ENCODE measurements around the gene RNF181. TPM values are rescaled to one million over a fixed set of nuclear protein-coding genes. Genes with fewer than 3 reads are reported as not detected.

Gene RNF181
- polyA plus RNA-seq, 1 donor (not counting 4 experiments of a cell fraction or from before 2014, with no cell fraction given) = 264 TPM

DNA sequence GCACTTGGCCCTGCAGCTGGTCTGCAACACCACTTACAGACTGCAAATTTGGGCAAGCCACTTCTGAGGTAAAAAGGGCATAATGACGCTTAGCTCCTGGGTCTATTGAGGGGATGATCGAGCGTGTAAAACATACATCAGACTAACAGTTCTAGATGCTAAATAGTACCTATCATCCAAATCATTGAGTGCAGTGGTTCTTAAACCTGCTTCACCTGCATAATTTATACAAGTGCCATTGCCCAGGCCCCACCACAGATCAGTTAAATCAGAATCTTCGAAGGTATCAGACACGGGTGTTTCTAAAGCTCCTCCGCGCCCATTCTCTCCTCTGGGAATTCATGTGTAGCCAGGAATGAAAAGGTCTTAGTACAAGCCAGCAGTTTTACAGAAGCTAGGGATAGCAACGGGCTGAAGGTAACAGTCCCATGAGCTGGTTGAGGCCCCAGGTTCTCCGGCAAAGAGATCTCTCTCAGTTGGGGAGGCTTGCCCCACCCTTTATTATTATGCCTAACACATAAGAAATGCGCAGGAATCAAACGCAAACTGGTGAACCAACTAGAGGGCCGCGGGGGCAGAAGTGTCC lies 737 bp upstream of the RNF181 start:
- peak overlapping the region; percentile 89 for H3K9ac ChIP-seq (ENCODE audit: control insufficient read depth, extremely low read depth, insufficient read depth, low read length)
- H3K4me3 ChIP-seq (ENCODE audit: control insufficient read depth in 2 of 3, extremely low read depth in 1 of 3, insufficient read depth in 2 of 3, low read depth in 1 of 3, low read length in 3 of 3) = peak overlapping the region; percentile 85 to 98 (median 87)
- H3K27me3 ChIP-seq (ENCODE audit: control insufficient read depth, extremely low read depth, insufficient read depth, low read length) = no peaks in the 10 kb centered on the region
- H4K20me1 ChIP-seq (ENCODE audit: control insufficient read depth, extremely low read depth, insufficient read depth, low read length) = no peaks in the 10 kb centered on the region
- FAIRE-seq (no peak), DNase-seq (ENCODE audit: low read depth, low spot score) (no peak)
- no peaks in the 10 kb centered on the region for H3K9me1 ChIP-seq (ENCODE audit: control insufficient read depth, extremely low read depth, insufficient read depth, low read length)
- H2AFZ ChIP-seq (ENCODE audit: control insufficient read depth, low read length) = peak overlapping the region; percentile 93
- peaks cover 7 to 22% of the 10 kb centered on the region in 2 experiments for H3K36me3 ChIP-seq (ENCODE audit: control insufficient read depth in 2 of 2, extremely low read depth in 1 of 2, insufficient read depth in 2 of 2, low read length in 2 of 2)
- peaks cover 19% of the 10 kb centered on the region for H3K79me2 ChIP-seq (ENCODE audit: control insufficient read depth, insufficient read depth, low read length)
- dilution Hi-C loops (cut with MboI; ENCODE audit: extremely low pct_ligation_motif_present, low sequenced_read_pairs) = no loop called here
- H3K4me2 ChIP-seq (ENCODE audit: control insufficient read depth, extremely low read depth, insufficient read depth, low read depth, low read length) = peak overlapping the region; percentile 94
- H3K27ac ChIP-seq (ENCODE audit: control insufficient read depth, insufficient read depth, low read length) = peak overlapping the region; percentile 91
- no peaks in the 10 kb centered on the region for H3K9me3 ChIP-seq (ENCODE audit: control insufficient read depth, low read depth, low read length)
- no peak for TF ChIP-seq EZH2 (IDR thresholded peaks at IDR 0.05; ENCODE audit: low read length)
- TF ChIP-seq, protein P1, sequence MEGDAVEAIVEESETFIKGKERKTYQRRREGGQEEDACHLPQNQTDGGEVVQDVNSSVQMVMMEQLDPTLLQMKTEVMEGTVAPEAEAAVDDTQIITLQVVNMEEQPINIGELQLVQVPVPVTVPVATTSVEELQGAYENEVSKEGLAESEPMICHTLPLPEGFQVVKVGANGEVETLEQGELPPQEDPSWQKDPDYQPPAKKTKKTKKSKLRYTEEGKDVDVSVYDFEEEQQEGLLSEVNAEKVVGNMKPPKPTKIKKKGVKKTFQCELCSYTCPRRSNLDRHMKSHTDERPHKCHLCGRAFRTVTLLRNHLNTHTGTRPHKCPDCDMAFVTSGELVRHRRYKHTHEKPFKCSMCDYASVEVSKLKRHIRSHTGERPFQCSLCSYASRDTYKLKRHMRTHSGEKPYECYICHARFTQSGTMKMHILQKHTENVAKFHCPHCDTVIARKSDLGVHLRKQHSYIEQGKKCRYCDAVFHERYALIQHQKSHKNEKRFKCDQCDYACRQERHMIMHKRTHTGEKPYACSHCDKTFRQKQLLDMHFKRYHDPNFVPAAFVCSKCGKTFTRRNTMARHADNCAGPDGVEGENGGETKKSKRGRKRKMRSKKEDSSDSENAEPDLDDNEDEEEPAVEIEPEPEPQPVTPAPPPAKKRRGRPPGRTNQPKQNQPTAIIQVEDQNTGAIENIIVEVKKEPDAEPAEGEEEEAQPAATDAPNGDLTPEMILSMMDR (optimal IDR thresholded peaks at IDR 0.05 in 1 of 3, IDR thresholded peaks at IDR 0.05 in 1 of 3, conservative IDR thresholded peaks at IDR 0.05 in 1 of 3; ENCODE audit: extremely low read depth in 1 of 3, insufficient read depth in 2 of 3, low read length in 3 of 3) = no peak
- H3K4me1 ChIP-seq (ENCODE audit: control insufficient read depth, extremely low read depth, insufficient read depth, low read length) = peaks cover 24% of the 10 kb centered on the region

DNA sequence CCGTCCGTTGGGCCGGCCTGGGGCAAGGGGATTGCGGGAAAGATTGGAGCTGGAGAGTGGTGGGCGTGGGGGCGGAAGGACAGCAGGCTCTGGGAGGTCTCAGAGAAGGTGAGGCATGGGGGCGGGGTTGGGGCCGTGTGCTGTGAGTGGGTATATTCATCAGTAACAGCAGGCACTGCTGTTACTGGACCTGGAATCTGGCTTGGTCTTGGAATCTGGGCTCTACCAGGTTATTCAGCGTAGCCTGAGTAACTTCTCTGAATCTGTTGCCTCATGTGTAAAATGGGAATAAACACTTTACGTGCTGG lies 435 bp downstream of the RNF181 start:
- Histone ChIP-seq H3K27me3 (ENCODE audit: control insufficient read depth, extremely low read depth, insufficient read depth, low read length) (no peaks in the 10 kb centered on the region), H3K9ac (ENCODE audit: control insufficient read depth, extremely low read depth, insufficient read depth, low read length) (peak overlapping the region; percentile 89), H3K79me2 (ENCODE audit: control insufficient read depth, insufficient read depth, low read length) (peaks cover 19% of the 10 kb centered on the region), H3K4me2 (ENCODE audit: control insufficient read depth, extremely low read depth, insufficient read depth, low read depth, low read length) (peak overlapping the region; percentile 93), H3K9me1 (ENCODE audit: control insufficient read depth, extremely low read depth, insufficient read depth, low read length) (no peaks in the 10 kb centered on the region), H3K9me3 (ENCODE audit: control insufficient read depth, low read depth, low read length) (no peaks in the 10 kb centered on the region), H3K4me3 (ENCODE audit: control insufficient read depth in 2 of 3, extremely low read depth in 1 of 3, insufficient read depth in 2 of 3, low read depth in 1 of 3, low read length in 3 of 3) (peak overlapping the region; percentile 85 to 98 (median 87)), H2AFZ (ENCODE audit: control insufficient read depth, low read length) (peak overlapping the region; percentile 92), H3K36me3 (ENCODE audit: control insufficient read depth in 2 of 2, extremely low read depth in 1 of 2, insufficient read depth in 2 of 2, low read length in 2 of 2) (peaks cover 7 to 26% of the 10 kb centered on the region in 2 experiments), H3K27ac (ENCODE audit: control insufficient read depth, insufficient read depth, low read length) (peak overlapping the region; percentile 91), H4K20me1 (ENCODE audit: control insufficient read depth, extremely low read depth, insufficient read depth, low read length) (no peaks in the 10 kb centered on the region), H3K4me1 (ENCODE audit: control insufficient read depth, extremely low read depth, insufficient read depth, low read length) (peaks cover 16% of the 10 kb centered on the region)
- TF ChIP-seq, protein P1 (optimal IDR thresholded peaks at IDR 0.05 in 1 of 3, IDR thresholded peaks at IDR 0.05 in 1 of 3, conservative IDR thresholded peaks at IDR 0.05 in 1 of 3; ENCODE audit: extremely low read depth in 1 of 3, insufficient read depth in 2 of 3, low read length in 3 of 3) = no peak
- TF ChIP-seq EZH2 (IDR thresholded peaks at IDR 0.05; ENCODE audit: low read length) = no peak
- DNase-seq (ENCODE audit: low read depth, low spot score) = no peak
- no peak for FAIRE-seq
- dilution Hi-C loops (cut with MboI; ENCODE audit: extremely low pct_ligation_motif_present, low sequenced_read_pairs) = no loop called here
